ENCODE data around the gene FRMD4A.

- TF ChIP-seq CTCF (IDR thresholded peaks at IDR 0.05) (no peak), POLR2A (IDR thresholded peaks at IDR 0.05) (no peak), EP300 (IDR thresholded peaks at IDR 0.05) (no peak), POLR2AphosphoS5 (IDR thresholded peaks at IDR 0.05) (no peak)
Observed at GRCh38 chr10:13868528-13869294, 462.0 kb downstream of the FRMD4A start.

Measured in stomach (tissue), 4 donors.